Measurements from ENCODE around the gene SHC2.
"Not testable (repeated sequence)": the region's sequence is repeated elsewhere in the genome, so short reads cannot be mapped to it uniquely, and the experiment has no call there.

Gene SHC2

GRCh38 chr19:423691-424466 lies 37.0 kb downstream of the SHC2 start:
- no peak for DNase-seq (ENCODE audit: low spot score)

GRCh38 chr19:422917-423226 lies 38.0 kb downstream of the SHC2 start:
- not testable (repeated sequence) for DNase-seq (ENCODE audit: low spot score)

- DNase-seq (ENCODE audit: low spot score), result no peak
Measured at GRCh38 chr19:422213-422916, 38.5 kb downstream of the SHC2 start.

GRCh38 chr19:419721-420515 lies 40.9 kb downstream of the SHC2 start:
- no peak for DNase-seq (ENCODE audit: low spot score)

GRCh38 chr19:418761-419671 lies 41.8 kb downstream of the SHC2 start:
- DNase-seq (ENCODE audit: low spot score), result no peak

- DNase-seq (ENCODE audit: low spot score), result no peak
Measured at GRCh38 chr19:416416-416815, 44.4 kb downstream of the SHC2 start.

GRCh38 chr19:415292-415691 lies 45.5 kb downstream of the SHC2 start:
- DNase-seq (ENCODE audit: low spot score), result no peak

GRCh38 chr19:413756-414420 lies 46.9 kb downstream of the SHC2 start:
- no peak for DNase-seq (ENCODE audit: low spot score)

- DNase-seq (ENCODE audit: low spot score), result no peak
Measured at GRCh38 chr19:412356-413355, 48.2 kb downstream of the SHC2 start.

- DNase-seq (ENCODE audit: low spot score), result no peak
Measured at GRCh38 chr19:411723-412355, 49.0 kb downstream of the SHC2 start.

- not testable (repeated sequence) for DNase-seq (ENCODE audit: low spot score)
Measured at GRCh38 chr19:411121-411722, 49.6 kb downstream of the SHC2 start.

- DNase-seq (ENCODE audit: low spot score), result no peak
Measured at GRCh38 chr19:410243-410781, 50.5 kb downstream of the SHC2 start.

- no peak for DNase-seq (ENCODE audit: low spot score)
Measured at GRCh38 chr19:409516-410242, 51.2 kb downstream of the SHC2 start.

GRCh38 chr19:408902-409515 lies 51.8 kb downstream of the SHC2 start, which contains the start of gene C2CD4C:
TSS of gene C2CD4C (minus strand) at chr19:409147. CDS start at chr19:408361, 786 bp downstream.
- no peak for DNase-seq (ENCODE audit: low spot score)

GRCh38 chr19:408441-408901 lies 52.4 kb downstream of the SHC2 start:
- DNase-seq (ENCODE audit: low spot score), result no peak

- DNase-seq (ENCODE audit: low spot score), result no peak
Measured at GRCh38 chr19:407511-408440, 53.1 kb downstream of the SHC2 start.

Data from globus pallidus (tissue), 1 donor.